Natural killer cell (primary cell): ENCODE results near the gene SND1. TPM values are rescaled to one million over a fixed set of nuclear protein-coding genes. Genes with fewer than 3 reads are reported as not detected.

Source experiments
- ATAC-seq, 3 donors: fragments of 150-1000 bp in 2 of 3; fragments of 200-7000 bp in 1 of 3; cut with Tn5 transposase; 1 replicate in 1 of 3; 2 replicates in 2 of 3; pipeline ENCODE4 v1.10.0; 2021; ENCODE audit warnings: mild to moderate bottlenecking in 2 of 3, moderate library complexity in 2 of 3
- DNase-seq, 2 donors: peaks; one replicate each; pipeline versions ENCODE4 v3.0.0 to v3.0.0-alpha.2; 2013 to 2021; ENCODE audit warnings: mixed read lengths in 1 of 2
- H3K27ac ChIP-seq: one replicate; pipeline ENCODE4 v1.5.1; 2013; ENCODE audit warnings: mild to moderate bottlenecking, low read length
- H3K27me3 ChIP-seq: one replicate; pipeline ENCODE4 v1.6.1; 2013; ENCODE audit warnings: low read length; ENCODE audit not compliant: control insufficient read depth, insufficient read depth
- H3K36me3 ChIP-seq: one replicate; pipeline ENCODE4 v1.6.1; 2013; ENCODE audit warnings: low read length; ENCODE audit not compliant: control insufficient read depth, insufficient read depth
- H3K4me1 ChIP-seq: one replicate; pipeline ENCODE4 v1.6.1; 2013; ENCODE audit warnings: low read length; ENCODE audit not compliant: control insufficient read depth, insufficient read depth
- H3K4me3 ChIP-seq: one replicate; pipeline ENCODE4 v1.5.1; 2013; ENCODE audit warnings: low read length
- H3K9me3 ChIP-seq: one replicate; pipeline ENCODE4 v1.6.1; 2013; ENCODE audit warnings: low read length; ENCODE audit not compliant: control insufficient read depth, insufficient read depth
- H3K27ac Mint-ChIP-seq, 2 donors: one replicate each; pipeline ENCODE4 v1.8.0; 2022; ENCODE audit warnings: mild to moderate bottlenecking in 2 of 2, mixed read lengths in 2 of 2, moderate library complexity in 1 of 2
- H3K27me3 Mint-ChIP-seq, 2 donors: one replicate each; pipeline ENCODE4 v1.8.0; 2022; ENCODE audit warnings: low read depth in 2 of 2, mixed read lengths in 2 of 2
- H3K36me3 Mint-ChIP-seq: one replicate; pipeline ENCODE4 v1.8.0; 2022; ENCODE audit warnings: mixed read lengths
- H3K4me1 Mint-ChIP-seq, 2 donors: one replicate each; pipeline ENCODE4 v1.8.0; 2022; ENCODE audit warnings: mixed read lengths in 2 of 2
- H3K4me3 Mint-ChIP-seq: one replicate; pipeline ENCODE4 v1.8.0; 2022; ENCODE audit warnings: mild to moderate bottlenecking, moderate library complexity, mixed read lengths
- H3K9me3 Mint-ChIP-seq, 2 donors: one replicate each; pipeline ENCODE4 v1.8.0; 2022; ENCODE audit warnings: mixed read lengths in 2 of 2
- WGBS: methylation state at CpG from one replicate; pipeline ENCODE4 v1.1.7; 2013; ENCODE audit warnings: missing lambda C conversion rate; ENCODE audit not compliant: insufficient coverage; 5-methylcytosine and 5-hydroxymethylcytosine counted together
- intact Hi-C: fragments of 100-400 bp; cut with micrococcal nuclease; formaldehyde crosslinking; loops from one replicate; pipeline ENCODE4 v1.14.2; 2022
- total RNA-seq, 4 donors: library from RNA; stranded (reverse); fragments of 120-200 nt in 1 of 4; gene quantifications; one replicate each; pipeline versions ENCODE4 v1.2.3 to v1.2.4, GENCODE V29; 2013 to 2022
- TF ChIP-seq, protein P1 (sequence below): fragments of 200-600 bp; IDR thresholded peaks from one replicate; pipeline ENCODE4 v1.8.0; 2022; ENCODE audit warnings: antibody characterized with exemption

Gene SND1
- total RNA-seq, 3 donors from 2014 or later (not counting 1 experiment from before 2014, with no cell fraction given): 149 to 188 (median 149) TPM

DNA sequence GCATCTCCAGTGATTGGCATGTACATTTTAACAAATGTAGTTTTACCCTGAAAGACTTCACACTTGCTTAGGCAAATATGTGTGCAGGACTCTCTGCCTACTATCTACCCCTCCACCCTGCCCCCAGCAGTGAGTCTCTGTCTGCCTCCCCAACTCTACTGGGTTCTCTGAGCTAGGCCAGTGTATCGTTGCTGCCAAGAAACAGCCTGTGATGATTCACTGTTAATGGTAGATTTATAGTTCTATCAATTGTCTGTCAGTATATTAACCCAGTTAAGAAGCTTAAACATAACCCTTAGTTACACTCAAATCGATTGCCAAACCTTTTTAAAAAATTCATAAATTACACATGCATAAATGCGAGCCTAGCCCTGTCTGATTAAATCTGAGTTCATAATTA is 137.0 kb downstream of the SND1 start:
- ATAC-seq (no peak), DNase-seq (no peak)
- H3K27me3 ChIP-seq: no peaks in the 10 kb centered on the region
- H3K9me3 ChIP-seq: no peaks in the 10 kb centered on the region
- Mint-ChIP-seq H3K4me1 (peaks cover 43 to 54% of the 10 kb centered on the region in 2 donors), H3K27ac (peak overlapping the region in 1 of 2 donors; percentile 3), H3K27me3 (no peaks in the 10 kb centered on the region), H3K4me3 (no peak overlapping the region), H3K9me3 (no peaks in the 10 kb centered on the region), H3K36me3 (no peaks in the 10 kb centered on the region)
- TF ChIP-seq, protein P1, sequence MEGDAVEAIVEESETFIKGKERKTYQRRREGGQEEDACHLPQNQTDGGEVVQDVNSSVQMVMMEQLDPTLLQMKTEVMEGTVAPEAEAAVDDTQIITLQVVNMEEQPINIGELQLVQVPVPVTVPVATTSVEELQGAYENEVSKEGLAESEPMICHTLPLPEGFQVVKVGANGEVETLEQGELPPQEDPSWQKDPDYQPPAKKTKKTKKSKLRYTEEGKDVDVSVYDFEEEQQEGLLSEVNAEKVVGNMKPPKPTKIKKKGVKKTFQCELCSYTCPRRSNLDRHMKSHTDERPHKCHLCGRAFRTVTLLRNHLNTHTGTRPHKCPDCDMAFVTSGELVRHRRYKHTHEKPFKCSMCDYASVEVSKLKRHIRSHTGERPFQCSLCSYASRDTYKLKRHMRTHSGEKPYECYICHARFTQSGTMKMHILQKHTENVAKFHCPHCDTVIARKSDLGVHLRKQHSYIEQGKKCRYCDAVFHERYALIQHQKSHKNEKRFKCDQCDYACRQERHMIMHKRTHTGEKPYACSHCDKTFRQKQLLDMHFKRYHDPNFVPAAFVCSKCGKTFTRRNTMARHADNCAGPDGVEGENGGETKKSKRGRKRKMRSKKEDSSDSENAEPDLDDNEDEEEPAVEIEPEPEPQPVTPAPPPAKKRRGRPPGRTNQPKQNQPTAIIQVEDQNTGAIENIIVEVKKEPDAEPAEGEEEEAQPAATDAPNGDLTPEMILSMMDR: no peak
- no peak overlapping the region for H3K4me3 ChIP-seq
- no peaks in the 10 kb centered on the region for H3K36me3 ChIP-seq
- no CpG with 5 or more reads among the region's 3 CpGs for WGBS
- H3K4me1 ChIP-seq: peaks cover 13% of the 10 kb centered on the region
- intact Hi-C loops: no loop called here
- no peak overlapping the region for H3K27ac ChIP-seq

DNA sequence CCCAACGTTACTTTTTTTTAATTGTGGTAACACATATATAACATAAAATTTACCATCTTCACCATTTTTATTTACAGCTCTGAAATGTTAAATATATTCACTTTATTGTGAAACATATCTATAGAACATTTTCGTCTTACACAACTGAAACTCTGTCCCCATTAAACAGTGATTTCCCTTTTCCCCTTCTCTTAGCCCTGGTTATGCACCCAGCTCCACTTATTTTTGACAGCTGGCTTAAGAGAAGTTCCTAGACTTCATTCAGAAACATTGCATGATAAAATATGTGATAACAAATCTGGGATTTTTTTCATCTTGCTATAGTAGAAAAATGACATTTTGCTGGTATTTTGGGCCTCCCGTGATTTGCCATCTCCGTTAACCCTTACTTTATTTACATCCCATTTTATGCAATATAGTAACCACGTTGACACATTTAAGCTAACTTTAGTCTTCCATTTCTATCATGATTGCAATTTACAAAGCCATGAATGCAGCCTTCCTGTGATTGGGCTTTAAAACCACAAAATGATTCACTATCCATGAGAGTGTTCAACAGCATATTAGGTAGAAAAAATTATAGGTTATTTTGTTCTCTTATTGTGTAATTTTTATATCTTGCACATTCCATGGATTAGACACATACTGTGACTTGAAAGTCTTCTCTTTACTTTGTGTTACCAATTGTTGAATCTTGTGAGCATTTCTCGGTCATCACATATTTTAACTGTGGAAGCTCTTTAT is 139.6 kb downstream of the SND1 start:
- TF ChIP-seq, protein P1: no peak
- no peak overlapping the region for H3K27ac ChIP-seq
- ATAC-seq (no peak), DNase-seq (no peak)
- H3K4me3 ChIP-seq: no peak overlapping the region
- Mint-ChIP-seq H3K27me3 (no peaks in the 10 kb centered on the region), H3K4me1 (peaks cover 44 to 55% of the 10 kb centered on the region in 2 donors), H3K27ac (peak overlapping the region in 1 of 2 donors; percentile 11), H3K4me3 (no peak overlapping the region), H3K36me3 (no peaks in the 10 kb centered on the region), H3K9me3 (no peaks in the 10 kb centered on the region)
- 86% methylated on average over 6 of the region's 6 CpGs for WGBS
- intact Hi-C loops: loop anchor here (1.0 kb wide), 1 partner anchor 83 kb away; no protein-coding TSS in a partner anchor
- H3K27me3 ChIP-seq: no peaks in the 10 kb centered on the region
- no peaks in the 10 kb centered on the region for H3K36me3 ChIP-seq
- H3K4me1 ChIP-seq: peaks cover 13% of the 10 kb centered on the region
- H3K9me3 ChIP-seq: no peaks in the 10 kb centered on the region

DNA sequence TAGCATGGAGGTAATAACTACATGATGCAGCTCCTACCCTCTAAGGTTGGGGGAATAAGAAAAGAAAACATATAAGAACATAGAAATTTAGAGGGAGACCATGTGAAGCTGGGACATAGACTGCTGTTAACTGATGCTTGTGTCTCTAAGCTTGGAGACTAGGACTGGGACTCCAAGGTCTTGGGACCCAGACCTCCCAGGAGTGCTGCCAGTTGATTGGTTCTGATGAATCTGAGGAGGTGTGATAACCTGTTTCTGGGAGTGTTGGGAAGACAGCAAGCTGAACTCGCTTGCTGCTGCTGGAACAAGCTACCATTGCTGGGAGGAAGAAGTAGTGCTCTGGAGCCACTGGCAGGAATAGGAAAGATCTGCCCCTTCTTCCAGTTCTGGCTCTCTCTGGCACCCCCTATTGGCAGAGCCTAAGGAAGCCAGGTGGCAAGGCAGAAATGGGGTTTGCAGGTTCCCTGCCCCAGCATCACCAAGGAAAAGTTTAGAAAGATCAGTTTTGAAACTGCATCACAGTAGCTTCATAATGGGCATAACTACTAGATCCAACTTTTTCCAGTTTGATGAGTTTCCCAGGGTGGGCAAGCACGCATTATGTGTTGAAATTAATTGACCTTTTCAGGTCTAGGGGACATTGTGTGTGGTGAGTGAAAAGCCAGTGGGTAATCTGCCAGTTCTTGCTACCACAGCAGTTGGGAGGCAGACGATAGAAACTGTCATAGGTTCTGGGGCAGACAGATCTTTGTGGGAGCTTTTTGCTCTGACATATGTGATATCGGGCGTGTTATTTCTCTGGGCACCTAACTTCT is 140.7 kb downstream of the SND1 start:
- H3K36me3 Mint-ChIP-seq: no peaks in the 10 kb centered on the region
- Histone ChIP-seq H3K9me3 (no peaks in the 10 kb centered on the region), H3K36me3 (no peaks in the 10 kb centered on the region), H3K27ac (no peak overlapping the region), H3K27me3 (no peaks in the 10 kb centered on the region), H3K4me1 (peaks cover 8% of the 10 kb centered on the region), H3K4me3 (no peak overlapping the region)
- no peaks in the 10 kb centered on the region for H3K27me3 Mint-ChIP-seq
- WGBS: 94% methylated on average over 5 of the region's 5 CpGs
- no peak overlapping the region for H3K4me3 Mint-ChIP-seq
- intact Hi-C loops: loop anchor here (1.0 kb wide), 1 partner anchor 84 kb away; no protein-coding TSS in a partner anchor
- ATAC-seq (peak; percentile 64 to 72 (median 65)), DNase-seq (peak; percentile 29 to 55)
- TF ChIP-seq, protein P1: peak; percentile 77
- H3K4me1 Mint-ChIP-seq: peaks cover 36 to 48% of the 10 kb centered on the region in 2 donors
- peak overlapping the region in 1 of 2 donors; percentile 11 for H3K27ac Mint-ChIP-seq
- no peaks in the 10 kb centered on the region for H3K9me3 Mint-ChIP-seq
